GM19035 (cell line): Measurements from ENCODE around the gene TMEM235.

Experiments used
- ATAC-seq: cut with Tn5 transposase; IDR thresholded peaks from one replicate; pipeline ENCODE4 v1.9.1; 2021; ENCODE audit not compliant: unreplicated experiment

The TMEM235 gene

GRCh38 chr17:78230996-78231935, at the start of gene TMEM235:
TSS of gene TMEM235 (plus strand) at chr17:78231631. CDS start at chr17:78232024, 393 bp downstream.
- no peak for ATAC-seq

- no peak for ATAC-seq
Observed at GRCh38 chr17:78182504-78182903, 48.9 kb upstream of the TMEM235 start.

- no peak for ATAC-seq
Observed at GRCh38 chr17:78183916-78184315, 47.5 kb upstream of the TMEM235 start.

- no peak for ATAC-seq
Observed at GRCh38 chr17:78184351-78184750, 47.1 kb upstream of the TMEM235 start.

- ATAC-seq, result no peak
Observed at GRCh38 chr17:78184868-78185267, 46.6 kb upstream of the TMEM235 start.

- ATAC-seq, result no peak
Observed at GRCh38 chr17:78185981-78186691, 45.3 kb upstream of the TMEM235 start.

GRCh38 chr17:78186692-78187595, 44.5 kb upstream of the TMEM235 start, which contains the start of the genes AFMID and TK1:
TSS of gene AFMID (plus strand) at chr17:78187362. CDS start at chr17:78187371, 9 bp downstream.
TSS of gene TK1 (minus strand) at chr17:78187052. CDS start at chr17:78186994, 58 bp downstream.
- ATAC-seq, result peak; percentile 90

- ATAC-seq, result no peak
Observed at GRCh38 chr17:78196716-78197115, 34.7 kb upstream of the TMEM235 start.

- no peak for ATAC-seq
Observed at GRCh38 chr17:78197147-78197832, 34.1 kb upstream of the TMEM235 start.

GRCh38 chr17:78200451-78200850, 31.0 kb upstream of the TMEM235 start:
- ATAC-seq, result no peak

- no peak for ATAC-seq
Observed at GRCh38 chr17:78202666-78203065, 28.8 kb upstream of the TMEM235 start.

GRCh38 chr17:78204387-78205123, 26.9 kb upstream of the TMEM235 start:
- no peak for ATAC-seq

GRCh38 chr17:78205124-78205775, 26.2 kb upstream of the TMEM235 start:
- no peak for ATAC-seq

GRCh38 chr17:78206298-78206697, 25.1 kb upstream of the TMEM235 start:
- ATAC-seq, result no peak

GRCh38 chr17:78208486-78208885, 22.9 kb upstream of the TMEM235 start:
- no peak for ATAC-seq

GRCh38 chr17:78210111-78210510, 21.3 kb upstream of the TMEM235 start:
- ATAC-seq, result no peak

- no peak for ATAC-seq
Observed at GRCh38 chr17:78211032-78211431, 20.4 kb upstream of the TMEM235 start.

GRCh38 chr17:78214016-78214705, 17.3 kb upstream of the TMEM235 start, which contains the start of gene BIRC5:
TSS of gene BIRC5 (plus strand) at chr17:78214253. CDS start at chr17:78214317, 64 bp downstream.
- peak; percentile 92 for ATAC-seq
